Breast epithelium (tissue), 4 donors: ENCODE measurements around the gene AIG1. TPM values are rescaled to one million over a fixed set of nuclear protein-coding genes. Genes with fewer than 3 reads are reported as not detected.

Source experiments
- DNase-seq, 2 donors: peaks; one replicate each; pipeline ENCODE4 v3.0.0-alpha.2; 2019; ENCODE audit warnings: low spot score in 2 of 2
- H3K27ac ChIP-seq, 2 donors: fragments of 200-600 bp; sonication (generic) in 1 of 2; one replicate each; pipeline ENCODE4 v1.5.1; 2016 to 2019; ENCODE audit warnings: mild to moderate bottlenecking in 1 of 2
- H3K27me3 ChIP-seq, 2 donors: fragments of 200-600 bp; sonication (generic) in 1 of 2; one replicate each; pipeline versions ENCODE4 v1.5.1 to v1.6.0; 2017 to 2019; ENCODE audit warnings: control low read depth in 1 of 2, mild to moderate bottlenecking in 1 of 2
- H3K36me3 ChIP-seq: fragments of 200-600 bp; one replicate; pipeline ENCODE4 v1.5.1; 2019
- H3K4me1 ChIP-seq, 2 donors: fragments of 200-600 bp; sonication (generic); one replicate each; pipeline ENCODE4 v1.5.1; 2016 to 2019; ENCODE audit warnings: control low read depth in 1 of 2
- H3K4me3 ChIP-seq, 3 donors: fragments of 200-600 bp; sonication (generic); 1 replicate in 2 of 3; 2 replicates in 1 of 3; pipeline ENCODE4 v1.5.1; 2016 to 2019; ENCODE audit warnings: mild to moderate bottlenecking in 3 of 3, moderate library complexity in 2 of 3
- H3K9me3 ChIP-seq, 2 donors: fragments of 200-600 bp; sonication (generic) in 1 of 2; one replicate each; pipeline ENCODE4 v1.5.1; 2016 to 2019; ENCODE audit warnings: control low read depth in 1 of 2
- POLR2A ChIP-seq: fragments of 450-650 bp; IDR thresholded peaks from one replicate; pipeline ENCODE4 v1.6.1; 2016; ENCODE audit warnings: antibody characterized with exemption, mild to moderate bottlenecking, moderate library complexity
- POLR2AphosphoS5 ChIP-seq, 3 donors: sonication (generic); formaldehyde crosslinking; IDR thresholded peaks; one replicate each; pipeline ENCODE4 v1.6.1; 2017; ENCODE audit warnings: antibody characterized with exemption in 3 of 3
- intact Hi-C: fragments of 100-400 bp; cut with DNase I; formaldehyde crosslinking; loops from one replicate; pipeline ENCODE4 v1.15.1; 2023; ENCODE audit warnings: low total_unique reads
- total RNA-seq, 3 donors: library from RNA; depleted of rRNA; stranded (reverse); fragments of >200 nt; gene quantifications; one replicate each; pipeline ENCODE4 v1.1.0, GENCODE V29; 2016
- TF ChIP-seq, protein P1 (sequence below), 3 donors: fragments of 450-650 bp; IDR thresholded peaks; one replicate each; pipeline ENCODE4 v1.5.1; 2016 to 2017; ENCODE audit warnings: antibody characterized with exemption in 3 of 3, mild to moderate bottlenecking in 3 of 3, moderate library complexity in 3 of 3

AIG1 gene
- total RNA-seq, 3 donors from 2014 or later: 43.0 to 53.6 (median 44.2) TPM

DNA sequence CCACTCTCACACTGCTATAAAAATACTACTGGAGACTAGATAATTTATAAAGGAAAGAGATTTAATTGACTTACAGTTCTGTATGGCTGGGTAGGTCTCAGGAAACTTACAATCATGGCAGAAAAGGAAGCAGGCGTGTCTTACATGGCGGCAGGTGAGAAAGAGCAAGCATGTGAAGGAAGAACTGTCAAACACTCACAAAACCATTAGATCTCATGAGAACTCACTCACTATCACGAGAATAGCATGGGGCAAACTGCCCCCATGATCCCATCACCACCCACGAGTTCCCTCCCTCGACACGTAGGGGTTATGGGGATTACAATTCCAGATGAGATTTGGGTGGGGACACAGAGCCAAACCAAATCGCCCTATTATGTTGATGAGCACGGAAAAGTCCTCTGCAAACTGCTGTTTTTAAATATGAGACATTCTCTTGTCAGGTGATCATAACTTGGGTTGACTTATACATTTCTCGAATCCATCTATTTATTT lies 133.5 kb downstream of the AIG1 start:
- Histone ChIP-seq H3K4me1 (no peaks in the 10 kb centered on the region), H3K27ac (no peak overlapping the region), H3K4me3 (no peak overlapping the region), H3K36me3 (no peaks in the 10 kb centered on the region), H3K27me3 (no peaks in the 10 kb centered on the region), H3K9me3 (no peaks in the 10 kb centered on the region)
- intact Hi-C loops: no loop called here
- DNase-seq: no peak
- TF ChIP-seq POLR2A (no peak), POLR2AphosphoS5 (IDR thresholded peaks at IDR 0.05) (no peak)
- TF ChIP-seq, protein P1, sequence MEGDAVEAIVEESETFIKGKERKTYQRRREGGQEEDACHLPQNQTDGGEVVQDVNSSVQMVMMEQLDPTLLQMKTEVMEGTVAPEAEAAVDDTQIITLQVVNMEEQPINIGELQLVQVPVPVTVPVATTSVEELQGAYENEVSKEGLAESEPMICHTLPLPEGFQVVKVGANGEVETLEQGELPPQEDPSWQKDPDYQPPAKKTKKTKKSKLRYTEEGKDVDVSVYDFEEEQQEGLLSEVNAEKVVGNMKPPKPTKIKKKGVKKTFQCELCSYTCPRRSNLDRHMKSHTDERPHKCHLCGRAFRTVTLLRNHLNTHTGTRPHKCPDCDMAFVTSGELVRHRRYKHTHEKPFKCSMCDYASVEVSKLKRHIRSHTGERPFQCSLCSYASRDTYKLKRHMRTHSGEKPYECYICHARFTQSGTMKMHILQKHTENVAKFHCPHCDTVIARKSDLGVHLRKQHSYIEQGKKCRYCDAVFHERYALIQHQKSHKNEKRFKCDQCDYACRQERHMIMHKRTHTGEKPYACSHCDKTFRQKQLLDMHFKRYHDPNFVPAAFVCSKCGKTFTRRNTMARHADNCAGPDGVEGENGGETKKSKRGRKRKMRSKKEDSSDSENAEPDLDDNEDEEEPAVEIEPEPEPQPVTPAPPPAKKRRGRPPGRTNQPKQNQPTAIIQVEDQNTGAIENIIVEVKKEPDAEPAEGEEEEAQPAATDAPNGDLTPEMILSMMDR (IDR thresholded peaks at IDR 0.05): no peak

DNA sequence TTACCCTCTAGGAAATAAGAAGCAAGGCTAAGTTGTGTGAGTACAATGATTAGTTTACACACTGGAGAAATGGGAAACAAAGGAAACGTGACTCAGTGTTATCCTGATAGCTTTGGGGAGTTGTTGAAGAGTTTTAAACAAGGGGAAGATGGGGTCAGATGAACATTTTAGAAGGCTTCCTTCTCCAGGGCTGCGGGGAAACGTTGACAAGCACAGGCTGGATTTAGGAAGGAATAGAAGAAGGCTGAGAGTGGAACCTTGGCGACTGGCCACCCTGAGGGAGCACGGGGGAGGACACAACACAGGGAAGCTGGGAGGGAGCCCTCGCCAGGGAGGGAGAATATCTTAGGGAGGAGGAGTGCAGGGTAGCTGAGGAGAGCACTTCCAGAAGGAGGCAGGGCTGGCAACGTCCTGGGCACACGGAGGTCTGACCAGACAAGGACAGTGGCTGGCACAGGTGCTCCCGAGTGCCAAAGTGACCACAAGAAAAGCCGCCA lies 134.7 kb downstream of the AIG1 start:
- H3K4me3 ChIP-seq: no peak overlapping the region
- no peak for DNase-seq
- no peaks in the 10 kb centered on the region for H3K9me3 ChIP-seq
- no peak overlapping the region for H3K27ac ChIP-seq
- no peak for TF ChIP-seq POLR2A
- TF ChIP-seq, protein P1 (IDR thresholded peaks at IDR 0.05): no peak
- TF ChIP-seq POLR2AphosphoS5 (IDR thresholded peaks at IDR 0.05): no peak
- intact Hi-C loops: no loop called here
- no peaks in the 10 kb centered on the region for H3K27me3 ChIP-seq
- no peaks in the 10 kb centered on the region for H3K36me3 ChIP-seq
- no peaks in the 10 kb centered on the region for H3K4me1 ChIP-seq

DNA sequence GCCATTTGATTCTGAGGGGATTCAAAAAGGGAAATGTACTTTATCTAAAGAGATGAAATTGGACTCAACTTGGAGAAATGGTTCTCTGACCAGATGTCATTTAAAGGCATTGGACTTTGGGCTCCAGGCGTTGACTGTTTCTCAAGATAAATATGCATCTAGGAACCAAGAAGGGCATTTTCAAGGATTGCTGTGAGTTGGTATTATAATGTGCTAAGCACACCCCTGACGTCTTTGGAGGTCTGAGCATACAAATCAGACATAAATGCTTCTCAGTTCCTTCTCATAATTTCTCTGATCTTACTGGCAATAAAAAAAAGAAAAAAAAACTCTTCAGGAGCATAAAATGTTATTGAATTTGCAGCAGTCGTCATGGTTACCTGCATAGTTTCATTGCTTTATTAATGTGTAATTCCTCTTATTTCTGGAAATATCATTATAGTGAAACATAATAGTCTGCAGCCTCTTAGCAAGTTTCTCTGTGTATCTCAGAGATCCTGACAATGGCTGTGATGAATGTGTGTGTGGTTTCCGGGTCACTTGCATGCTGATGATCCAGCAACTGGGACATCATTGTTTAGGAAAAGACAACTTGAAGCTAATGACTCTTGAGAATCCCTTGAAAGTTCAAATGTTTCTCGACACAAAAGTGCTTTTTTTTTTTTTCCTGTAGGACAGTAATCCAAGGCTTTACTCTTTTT lies 136.0 kb downstream of the AIG1 start:
- H3K9me3 ChIP-seq: no peaks in the 10 kb centered on the region
- DNase-seq: no peak
- H3K27ac ChIP-seq: no peak overlapping the region
- H3K4me1 ChIP-seq: no peaks in the 10 kb centered on the region
- intact Hi-C loops: no loop called here
- no peaks in the 10 kb centered on the region for H3K27me3 ChIP-seq
- H3K4me3 ChIP-seq: no peak overlapping the region
- TF ChIP-seq POLR2A (no peak), POLR2AphosphoS5 (IDR thresholded peaks at IDR 0.05) (no peak)
- TF ChIP-seq, protein P1 (IDR thresholded peaks at IDR 0.05): no peak
- no peaks in the 10 kb centered on the region for H3K36me3 ChIP-seq

DNA sequence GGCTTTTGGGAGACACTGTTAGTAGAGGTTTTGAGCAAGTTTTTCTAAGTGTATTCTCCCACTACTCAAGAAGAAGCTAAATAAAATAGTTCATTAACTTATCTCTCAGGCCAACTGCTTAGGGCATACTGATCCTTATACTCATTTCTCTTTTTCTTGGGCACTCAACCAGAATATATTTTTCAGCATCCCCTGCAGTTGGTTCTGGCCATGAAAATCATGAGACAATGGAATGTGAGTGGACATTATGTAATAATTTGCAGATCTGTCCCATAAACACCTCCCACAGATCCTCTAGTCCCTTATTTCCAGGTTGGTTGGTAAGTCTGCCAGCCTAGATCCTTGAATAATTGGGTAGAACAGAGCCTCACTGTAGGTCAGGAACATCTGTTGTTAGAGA lies 136.7 kb downstream of the AIG1 start:
- Histone ChIP-seq H3K36me3 (no peaks in the 10 kb centered on the region), H3K27ac (no peak overlapping the region), H3K27me3 (no peaks in the 10 kb centered on the region), H3K4me1 (no peaks in the 10 kb centered on the region), H3K9me3 (no peaks in the 10 kb centered on the region), H3K4me3 (no peak overlapping the region)
- TF ChIP-seq, protein P1 (IDR thresholded peaks at IDR 0.05): no peak
- no peak for TF ChIP-seq POLR2AphosphoS5 (IDR thresholded peaks at IDR 0.05)
- no peak for TF ChIP-seq POLR2A
- DNase-seq: no peak
- intact Hi-C loops: no loop called here

DNA sequence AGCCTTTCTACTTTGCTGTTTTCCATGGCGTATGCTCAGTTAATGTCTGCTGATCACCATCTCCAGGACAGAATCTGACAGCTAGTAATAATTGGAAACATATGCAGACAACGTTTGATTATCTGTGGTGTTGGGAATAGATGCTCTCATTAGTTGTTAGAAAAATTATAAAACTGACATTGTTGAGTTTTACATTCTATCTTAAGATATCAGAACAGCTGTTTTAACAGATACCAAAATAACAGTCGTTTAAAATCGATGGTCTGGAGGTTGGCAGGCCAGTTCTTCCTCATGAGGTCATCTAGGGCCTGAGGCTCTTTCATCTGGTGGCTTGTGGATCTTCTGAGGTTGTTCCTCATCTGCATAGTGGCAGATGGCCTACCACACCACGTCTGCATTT lies 137.6 kb downstream of the AIG1 start:
- Histone ChIP-seq H3K9me3 (no peaks in the 10 kb centered on the region), H3K4me1 (no peaks in the 10 kb centered on the region), H3K27ac (no peak overlapping the region), H3K27me3 (no peaks in the 10 kb centered on the region), H3K4me3 (no peak overlapping the region), H3K36me3 (no peaks in the 10 kb centered on the region)
- DNase-seq: no peak
- intact Hi-C loops: no loop called here
- TF ChIP-seq POLR2A: no peak
- TF ChIP-seq, protein P1 (IDR thresholded peaks at IDR 0.05): no peak
- no peak for TF ChIP-seq POLR2AphosphoS5 (IDR thresholded peaks at IDR 0.05)
